IMR-90 (cell line): ENCODE measurements around the gene MAN2C1. TPM values are rescaled to one million over a fixed set of nuclear protein-coding genes. Genes with fewer than 3 reads are reported as not detected.

Source experiments
- ATAC-seq: fragments of 200-7000 bp; cut with Tn5 transposase; 2 replicates; pipeline ENCODE4 v1.9.1; 2020; ENCODE audit warnings: low read depth, mild to moderate bottlenecking, moderate library complexity
- BruUV-seq: library from RNA; stranded (reverse); fragments of 400-500 nt; replicated peaks from 2 replicates; lab custom pipeline; 2021; lab: Mats Ljungman, UMichigan
- CTCF ChIA-PET: fragments of 300-600 bp; formaldehyde crosslinking; extraction: SDS; loops from one replicate; lab custom pipeline; 2021; ENCODE audit warnings: antibody characterized with exemption; lab: Yijun Ruan, JAX
- POLR2A ChIA-PET: fragments of 300-600 bp; sonication (Branson Sonifier 250); formaldehyde crosslinking; loops from one replicate; lab custom pipeline; 2022; ENCODE audit warnings: antibody characterized with exemption; ENCODE audit not compliant: unreplicated experiment; lab: Charles Lee
- DNase-seq: peaks from one replicate; pipeline ENCODE4 v3.0.0; 2013
- H2AFZ ChIP-seq: replicated peaks from 2 replicates; pipeline ENCODE3; 2013; ENCODE audit warnings: low read length, mild to moderate bottlenecking; ENCODE audit not compliant: poor library complexity
- H2AK5ac ChIP-seq: 2 replicates; pipeline ENCODE4 v1.6.1; 2013; ENCODE audit warnings: low read depth, low read length, inconsistent platforms
- H2AK9ac ChIP-seq: replicated peaks from 2 replicates; pipeline ENCODE3; 2013; ENCODE audit warnings: mild to moderate bottlenecking, low read depth, low read length, moderate library complexity; ENCODE audit not compliant: poor library complexity
- H2BK120ac ChIP-seq: 2 replicates; pipeline ENCODE4 v1.6.1; 2013; ENCODE audit warnings: low read depth, low read length, inconsistent platforms
- H2BK15ac ChIP-seq: 3 replicates; pipeline ENCODE4 v1.6.1; 2013; ENCODE audit warnings: low read depth, low read length, inconsistent platforms
- H2BK20ac ChIP-seq: 2 replicates; pipeline ENCODE4 v1.6.1; 2013; ENCODE audit warnings: low read depth, mild to moderate bottlenecking, inconsistent platforms, low read length, moderate library complexity
- H2BK5ac ChIP-seq: 2 replicates; pipeline ENCODE4 v1.6.1; 2013; ENCODE audit warnings: mild to moderate bottlenecking, low read depth, low read length, inconsistent platforms; ENCODE audit not compliant: poor library complexity, severe bottlenecking
- H3K14ac ChIP-seq: replicated peaks from 2 replicates; pipeline ENCODE4 v1.6.1; 2013; ENCODE audit warnings: low read depth, low read length, inconsistent platforms
- H3K18ac ChIP-seq: 2 replicates; pipeline ENCODE4 v1.6.1; 2013; ENCODE audit warnings: low read depth, low read length, control low read depth
- H3K23ac ChIP-seq: 2 replicates; pipeline ENCODE4 v1.6.1; 2013; ENCODE audit warnings: low read depth, low read length, inconsistent platforms
- H3K27ac ChIP-seq: 2 replicates; pipeline ENCODE4 v1.5.1; 2013; ENCODE audit warnings: mild to moderate bottlenecking, control low read depth, low read length; ENCODE audit not compliant: insufficient read depth
- H3K27me3 ChIP-seq: 2 replicates; pipeline ENCODE4 v1.6.1; 2013; ENCODE audit warnings: low read length; ENCODE audit not compliant: control insufficient read depth, insufficient read depth
- H3K36me3 ChIP-seq: 2 replicates; pipeline ENCODE4 v1.6.1; 2013; ENCODE audit warnings: low read length, mixed read lengths; ENCODE audit not compliant: control insufficient read depth, insufficient read depth
- H3K4ac ChIP-seq: 2 replicates; pipeline ENCODE4 v1.6.1; 2013; ENCODE audit warnings: low read depth, low read length, inconsistent platforms
- H3K4me1 ChIP-seq: 2 replicates; pipeline ENCODE4 v1.6.1; 2013; ENCODE audit warnings: low read length, mixed read lengths; ENCODE audit not compliant: control insufficient read depth, insufficient read depth
- H3K4me2 ChIP-seq: 2 replicates; pipeline ENCODE4 v1.6.1; 2013; ENCODE audit warnings: low read depth, mild to moderate bottlenecking, control low read depth, low read length, moderate library complexity
- H3K4me3 ChIP-seq: 2 replicates; pipeline ENCODE4 v1.5.1; 2013; ENCODE audit warnings: low read depth, mild to moderate bottlenecking, control low read depth, low read length, moderate library complexity; ENCODE audit not compliant: insufficient read depth
- H3K56ac ChIP-seq: 2 replicates; pipeline ENCODE4 v1.6.1; 2013; ENCODE audit warnings: low read length, inconsistent platforms; ENCODE audit not compliant: insufficient read depth; ENCODE audit errors: extremely low read depth
- H3K79me1 ChIP-seq, 2 experiments: 2 replicates each; pipeline ENCODE4 v1.6.1; 2013; ENCODE audit warnings: low read length in 2 of 2, inconsistent platforms in 1 of 2, low read depth in 1 of 2
- H3K9ac ChIP-seq: 2 replicates; pipeline ENCODE4 v1.6.1; 2013; ENCODE audit warnings: low read depth, low read length, control low read depth
- H3K9me1 ChIP-seq: 2 replicates; pipeline ENCODE4 v1.6.1; 2013; ENCODE audit warnings: low read length, inconsistent platforms; ENCODE audit not compliant: insufficient read depth
- H3K9me3 ChIP-seq: 2 replicates; pipeline ENCODE4 v1.6.1; 2013; ENCODE audit warnings: low read length; ENCODE audit not compliant: control insufficient read depth, insufficient read depth
- H4K20me1 ChIP-seq: 2 replicates; pipeline ENCODE4 v1.6.1; 2013; ENCODE audit warnings: low read length, inconsistent platforms; ENCODE audit not compliant: insufficient read depth
- H4K5ac ChIP-seq: 2 replicates; pipeline ENCODE4 v1.6.1; 2013; ENCODE audit warnings: mild to moderate bottlenecking, low read depth, low read length, control low read depth
- H4K8ac ChIP-seq, 2 experiments: 2 replicates each; pipeline ENCODE4 v1.6.1; 2013; ENCODE audit warnings: low read depth in 2 of 2, low read length in 2 of 2, control low read depth in 1 of 2, inconsistent platforms in 1 of 2
- H4K91ac ChIP-seq: 2 replicates; pipeline ENCODE4 v1.6.1; 2013; ENCODE audit warnings: low read depth, low read length, inconsistent platforms; ENCODE audit not compliant: insufficient read depth
- POLR2A ChIP-seq: IDR thresholded peaks from 2 replicates; pipeline ENCODE4 v1.6.1; 2012; ENCODE audit warnings: mild to moderate bottlenecking, low read depth, low read length
- RAD21 ChIP-seq: IDR thresholded peaks from 2 replicates; pipeline ENCODE4 v1.6.1; 2012; ENCODE audit warnings: low read length, improper control_type of control experiment
- RFX5 ChIP-seq: IDR thresholded peaks from 2 replicates; pipeline ENCODE4 v1.8.0; 2012; ENCODE audit warnings: low read depth, mild to moderate bottlenecking, low read length, moderate library complexity
- WGBS, 2 experiments: methylation state at CpG; one replicate each; pipeline versions ENCODE4 v1.1.5 to v1.1.7; 2013; ENCODE audit warnings: missing lambda C conversion rate in 2 of 2; ENCODE audit not compliant: insufficient read length in 1 of 2; ENCODE audit errors: extremely low coverage in 2 of 2; 5-methylcytosine and 5-hydroxymethylcytosine counted together
- dilution Hi-C: fragments of 300-500 bp; cut with HindIII; formaldehyde crosslinking; loops from one replicate; pipeline ENCODE4 v1.14.3; 2018; ENCODE audit warnings: low sequenced_read_pairs; ENCODE audit not compliant: unreplicated experiment
- in situ Hi-C: fragments of 300-500 bp; cut with MboI; formaldehyde crosslinking; loops from 3 replicates; pipeline ENCODE4 v1.14.3; 2019; ENCODE audit warnings: low sequenced_read_pairs, inconsistent platforms, mixed read lengths
- intact Hi-C: fragments of 100-400 bp; cut with micrococcal nuclease; formaldehyde crosslinking; loops from 2 replicates; pipeline ENCODE4 v1.10.0; 2022
- polyA plus RNA-seq, 3 experiments: library from polyadenylated mRNA; depleted of rRNA; stranded (reverse); fragments of >200 nt; gene quantifications; 2 replicates each; pipeline ENCODE4 v1.2.3, GENCODE V29; 2012; ENCODE audit warnings: low replicate concordance in 1 of 3
- total RNA-seq: library from RNA; depleted of rRNA; stranded (reverse); fragments of >200 nt; gene quantifications from 2 replicates; pipeline ENCODE4 v1.2.3, GENCODE V29; 2012
- TF ChIP-seq, protein P1 (sequence below): fragments of 150-350 bp; IDR thresholded peaks from 2 replicates; pipeline ENCODE4 v1.6.1; 2017; ENCODE audit warnings: mild to moderate bottlenecking, antibody characterized with exemption, low read length, low read depth

MAN2C1 gene
- total and polyA plus RNA-seq, 2 of the 4 experiments (the other 2 are of a cell fraction): 34.8 to 153 TPM

DNA sequence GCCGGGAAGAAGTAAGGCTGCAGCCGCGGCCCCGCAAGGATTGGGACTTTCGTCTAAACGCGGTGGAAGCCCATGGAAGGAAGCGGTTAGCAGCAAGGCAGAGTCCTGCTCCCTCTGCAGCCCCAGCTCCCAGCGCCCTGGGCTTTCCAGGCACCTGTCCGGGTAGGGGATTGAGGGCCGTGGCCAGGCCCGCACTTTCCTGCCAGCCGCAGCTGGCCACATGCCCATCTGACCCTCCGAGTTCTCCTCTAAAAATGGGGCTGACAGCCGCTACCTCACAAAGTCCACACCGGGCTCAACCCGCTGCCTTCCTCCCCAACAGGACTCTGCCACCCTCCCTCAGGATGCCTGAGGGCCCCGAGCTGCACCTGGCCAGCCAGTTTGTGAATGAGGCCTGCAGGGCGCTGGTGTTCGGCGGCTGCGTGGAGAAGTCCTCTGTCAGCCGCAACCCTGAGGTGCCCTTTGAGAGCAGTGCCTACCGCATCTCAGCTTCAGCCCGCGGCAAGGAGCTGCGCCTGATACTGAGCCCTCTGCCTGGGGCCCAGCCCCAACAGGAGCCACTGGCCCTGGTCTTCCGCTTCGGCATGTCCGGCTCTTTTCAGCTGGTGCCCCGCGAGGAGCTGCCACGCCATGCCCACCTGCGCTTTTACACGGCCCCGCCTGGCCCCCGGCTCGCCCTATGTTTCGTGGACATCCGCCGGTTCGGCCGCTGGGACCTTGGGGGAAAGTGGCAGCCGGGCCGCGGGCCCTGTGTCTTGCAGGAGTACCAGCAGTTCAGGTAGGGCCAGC lies 19.7 kb downstream of the MAN2C1 start:
- H2AFZ ChIP-seq: peak overlapping the region; percentile 96
- intact Hi-C loops (no loop called here), dilution Hi-C loops (no loop called here), in situ Hi-C loops (no loop called here)
- peaks cover 3% of the 10 kb centered on the region; the same call in 1 of the 2 replicates for H3K4me1 ChIP-seq
- peak overlapping the region; percentile 83 for H3K9ac ChIP-seq
- no peak overlapping the region for H3K56ac ChIP-seq
- H4K5ac ChIP-seq: peak overlapping the region; percentile 65
- H2BK20ac ChIP-seq: no peak overlapping the region
- H3K4me3 ChIP-seq: peak overlapping the region; percentile 56
- ChIA-PET CTCF (no interaction called here), POLR2A (no interaction called here)
- 40% methylated on average over 33 of the region's 46 CpGs; no CpG with 5 or more reads in 1 of the 2 experiments for WGBS, 2 experiments
- 0 out of 2 replicates have a peak overlapping the region, but pooled peaks have one; percentile 82 for H3K14ac ChIP-seq
- peaks cover 1% of the 10 kb centered on the region; the same call in 1 of the 2 replicates for H3K36me3 ChIP-seq
- DNase-seq (no peak), ATAC-seq (peak; percentile 13)
- H2BK5ac ChIP-seq: no peak overlapping the region
- H3K27me3 ChIP-seq: peaks cover 2% of the 10 kb centered on the region; the same call in 1 of the 2 replicates
- 0 out of 2 replicates have a peak overlapping the region, but pooled peaks have one; percentile 1 for H3K23ac ChIP-seq
- H3K4me2 ChIP-seq: peak overlapping the region; percentile 93
- H4K91ac ChIP-seq: peak overlapping the region; percentile 68
- peaks cover 16% of the 10 kb centered on the region for H3K9me1 ChIP-seq
- H3K4ac ChIP-seq: peak overlapping the region; percentile 76
- BruUV-seq: no TSS peak
- peak overlapping the region; percentile 92 for H2AK9ac ChIP-seq
- TF ChIP-seq RAD21 (no peak), POLR2A (no peak), RFX5 (no peak)
- TF ChIP-seq, protein P1, sequence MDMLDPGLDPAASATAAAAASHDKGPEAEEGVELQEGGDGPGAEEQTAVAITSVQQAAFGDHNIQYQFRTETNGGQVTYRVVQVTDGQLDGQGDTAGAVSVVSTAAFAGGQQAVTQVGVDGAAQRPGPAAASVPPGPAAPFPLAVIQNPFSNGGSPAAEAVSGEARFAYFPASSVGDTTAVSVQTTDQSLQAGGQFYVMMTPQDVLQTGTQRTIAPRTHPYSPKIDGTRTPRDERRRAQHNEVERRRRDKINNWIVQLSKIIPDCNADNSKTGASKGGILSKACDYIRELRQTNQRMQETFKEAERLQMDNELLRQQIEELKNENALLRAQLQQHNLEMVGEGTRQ: no peak
- H2AK5ac ChIP-seq: peak overlapping the region; percentile 80
- H4K20me1 ChIP-seq: no peaks in the 10 kb centered on the region; the same call in 1 of the 2 replicates
- H3K9me3 ChIP-seq: no peaks in the 10 kb centered on the region
- H3K79me1 ChIP-seq: no peaks in the 10 kb centered on the region
- H4K8ac ChIP-seq: peak overlapping the region; percentile 88; a peak in 3 of 4 replicates
- H3K18ac ChIP-seq: no peak overlapping the region
- no peak overlapping the region; the same call in 1 of the 2 replicates for H3K27ac ChIP-seq
- no peak overlapping the region for H2BK15ac ChIP-seq
- H2BK120ac ChIP-seq: no peak overlapping the region
